ENCODE measurements around the gene LFNG.

DNA sequence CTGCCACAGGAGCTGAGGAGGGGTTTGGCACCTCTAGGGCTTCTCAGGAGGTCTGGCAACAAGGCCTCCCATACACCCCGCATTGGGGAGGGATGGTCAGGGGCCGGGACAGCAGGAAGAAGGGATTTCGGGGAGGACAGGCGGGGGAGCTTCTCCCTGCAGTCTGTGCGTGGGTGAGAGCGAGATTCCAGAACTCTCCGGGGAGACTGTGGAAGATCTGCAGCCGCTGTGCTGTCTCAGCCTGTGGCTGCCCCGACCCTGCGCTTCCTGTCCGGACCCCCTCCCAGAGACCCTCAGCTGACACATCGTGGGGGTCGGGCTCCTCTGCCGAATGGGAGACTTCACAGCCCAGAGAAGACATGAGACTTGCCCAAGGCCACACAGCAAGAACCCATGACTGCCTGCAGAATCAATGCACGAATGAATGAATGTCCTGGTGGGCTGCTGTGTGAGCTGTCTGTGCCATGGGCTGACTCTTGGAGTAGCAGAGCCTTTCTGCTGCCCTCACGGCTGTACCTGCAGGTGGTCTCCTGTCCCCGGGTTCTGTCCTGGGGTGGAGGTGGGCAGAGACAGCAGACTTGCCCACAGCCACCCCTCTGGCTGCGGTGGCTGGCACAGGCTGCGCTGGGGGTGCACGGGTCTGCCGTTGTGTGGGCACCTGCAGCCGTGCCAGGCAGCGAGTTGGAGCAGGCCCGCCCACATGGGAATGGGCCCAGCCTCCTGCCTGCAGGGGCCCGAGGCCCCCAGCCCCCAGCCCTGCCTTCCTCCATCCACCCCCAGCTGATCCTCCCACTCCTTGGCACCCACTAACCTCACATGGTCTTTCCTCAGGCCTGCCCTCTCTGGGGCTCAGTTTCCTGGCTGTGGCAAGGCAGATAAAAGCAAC is 16.3 kb upstream of the LFNG start:
- TF ChIP-seq, protein P1, sequence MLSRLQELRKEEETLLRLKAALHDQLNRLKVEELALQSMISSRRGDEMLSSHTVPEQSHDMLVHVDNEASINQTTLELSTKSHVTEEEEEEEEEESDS (CRISPR knock-in tag; IDR thresholded peaks at IDR 0.05) = no peak
- TF ChIP-seq RAD21 (CRISPR knock-in tag; conservative IDR thresholded peaks at IDR 0.05 in 1 of 2, IDR thresholded peaks at IDR 0.05 in 1 of 2) = no peak
- TF ChIP-seq, protein P2, sequence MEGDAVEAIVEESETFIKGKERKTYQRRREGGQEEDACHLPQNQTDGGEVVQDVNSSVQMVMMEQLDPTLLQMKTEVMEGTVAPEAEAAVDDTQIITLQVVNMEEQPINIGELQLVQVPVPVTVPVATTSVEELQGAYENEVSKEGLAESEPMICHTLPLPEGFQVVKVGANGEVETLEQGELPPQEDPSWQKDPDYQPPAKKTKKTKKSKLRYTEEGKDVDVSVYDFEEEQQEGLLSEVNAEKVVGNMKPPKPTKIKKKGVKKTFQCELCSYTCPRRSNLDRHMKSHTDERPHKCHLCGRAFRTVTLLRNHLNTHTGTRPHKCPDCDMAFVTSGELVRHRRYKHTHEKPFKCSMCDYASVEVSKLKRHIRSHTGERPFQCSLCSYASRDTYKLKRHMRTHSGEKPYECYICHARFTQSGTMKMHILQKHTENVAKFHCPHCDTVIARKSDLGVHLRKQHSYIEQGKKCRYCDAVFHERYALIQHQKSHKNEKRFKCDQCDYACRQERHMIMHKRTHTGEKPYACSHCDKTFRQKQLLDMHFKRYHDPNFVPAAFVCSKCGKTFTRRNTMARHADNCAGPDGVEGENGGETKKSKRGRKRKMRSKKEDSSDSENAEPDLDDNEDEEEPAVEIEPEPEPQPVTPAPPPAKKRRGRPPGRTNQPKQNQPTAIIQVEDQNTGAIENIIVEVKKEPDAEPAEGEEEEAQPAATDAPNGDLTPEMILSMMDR (IDR thresholded peaks at IDR 0.05 in 2 of 3, conservative IDR thresholded peaks at IDR 0.05 in 1 of 3; ENCODE audit: insufficient read depth in 2 of 3, low read depth in 1 of 3, low read length in 3 of 3) = no peak
